HFFc6 (cell line): ENCODE data around the gene WDR27. TPM values are rescaled to one million over a fixed set of nuclear protein-coding genes. Genes with fewer than 3 reads are reported as not detected.

ENCODE experiments used
- DNase-seq: peaks from one replicate; pipeline ENCODE4 v3.0.0-alpha.2; 2018
- H3K27ac Mint-ChIP-seq: 2 replicates; pipeline ENCODE4 v1.8.0; 2020; ENCODE audit warnings: mild to moderate bottlenecking, mixed read lengths
- H3K27me3 Mint-ChIP-seq: 2 replicates; pipeline ENCODE4 v1.8.0; 2021; ENCODE audit warnings: mild to moderate bottlenecking, moderate library complexity, mixed read lengths; ENCODE audit not compliant: insufficient read depth
- H3K36me3 Mint-ChIP-seq: 2 replicates; pipeline ENCODE4 v1.8.0; 2021; ENCODE audit warnings: low read depth, mixed read lengths
- H3K4me1 Mint-ChIP-seq: 2 replicates; pipeline ENCODE4 v1.8.0; 2020; ENCODE audit warnings: low read depth, mixed read lengths
- H3K4me3 Mint-ChIP-seq: 2 replicates; pipeline ENCODE4 v1.8.0; 2020; ENCODE audit warnings: mild to moderate bottlenecking, moderate library complexity, mixed read lengths
- H3K9me3 Mint-ChIP-seq: 2 replicates; pipeline ENCODE4 v1.8.0; 2020; ENCODE audit warnings: mild to moderate bottlenecking, mixed read lengths
- CTCF ChIP-seq: fragments of 200-600 bp; sonication (generic); IDR thresholded peaks from 2 replicates; pipeline ENCODE4 v1.5.0; 2021; ENCODE audit warnings: antibody characterized with exemption, mild to moderate bottlenecking
- total RNA-seq, 6 experiments: library from RNA; stranded (reverse); fragmentation: NEBNext Ultra II Directional; extraction: Animal tissue kit (Norgen Biotek cat#: 25700); gene quantifications; 2 replicates in 1 of 6; 3 replicates in 5 of 6; pipeline ENCODE4 v1.2.3, GENCODE V29; 2021

WDR27 gene
- total RNA-seq, 6 experiments from 2014 or later, result 10.0 to 15.8 (median 12.1) TPM

- Mint-ChIP-seq H3K9me3 (no peaks in the 10 kb centered on the region; the same call in 1 of the 2 replicates), H3K4me3 (peak overlapping the region; percentile 20; the same call in 1 of the 2 replicates), H3K27me3 (no peaks in the 10 kb centered on the region), H3K4me1 (peaks cover 27% of the 10 kb centered on the region), H3K27ac (peak overlapping the region; percentile 49), H3K36me3 (0 out of 2 replicates have a peak, but pooled peaks cover under 1% of the 10 kb centered on the region)
- peak; percentile 6 for DNase-seq
- no peak for TF ChIP-seq CTCF
These were observed 211.0 kb downstream of the WDR27 start for GRCh38 chr6:169490830-169491229.

- no peaks in the 10 kb centered on the region for H3K9me3 Mint-ChIP-seq
- H3K36me3 Mint-ChIP-seq, result no peaks in the 10 kb centered on the region
These were observed 211.6 kb downstream of the WDR27 start for GRCh38 chr6:169490246-169490641.

GRCh38 chr6:169489563-169490245 lies 212.1 kb downstream of the WDR27 start:
- H3K4me1 Mint-ChIP-seq, result peaks cover 16% of the 10 kb centered on the region
- no peaks in the 10 kb centered on the region for H3K27me3 Mint-ChIP-seq
- no peaks in the 10 kb centered on the region for H3K36me3 Mint-ChIP-seq
- no peaks in the 10 kb centered on the region for H3K9me3 Mint-ChIP-seq
- H3K27ac Mint-ChIP-seq, result no peak overlapping the region
- TF ChIP-seq CTCF, result no peak
- no peak for DNase-seq
- H3K4me3 Mint-ChIP-seq, result no peak overlapping the region

More at GRCh38 chr6:169490246-169490641, 211.6 kb downstream of the WDR27 start:
- no peak for DNase-seq
- Mint-ChIP-seq H3K4me3 (no peak overlapping the region), H3K27ac (peak overlapping the region; percentile 49), H3K27me3 (no peaks in the 10 kb centered on the region), H3K4me1 (peaks cover 21% of the 10 kb centered on the region)
- TF ChIP-seq CTCF, result no peak

DNA sequence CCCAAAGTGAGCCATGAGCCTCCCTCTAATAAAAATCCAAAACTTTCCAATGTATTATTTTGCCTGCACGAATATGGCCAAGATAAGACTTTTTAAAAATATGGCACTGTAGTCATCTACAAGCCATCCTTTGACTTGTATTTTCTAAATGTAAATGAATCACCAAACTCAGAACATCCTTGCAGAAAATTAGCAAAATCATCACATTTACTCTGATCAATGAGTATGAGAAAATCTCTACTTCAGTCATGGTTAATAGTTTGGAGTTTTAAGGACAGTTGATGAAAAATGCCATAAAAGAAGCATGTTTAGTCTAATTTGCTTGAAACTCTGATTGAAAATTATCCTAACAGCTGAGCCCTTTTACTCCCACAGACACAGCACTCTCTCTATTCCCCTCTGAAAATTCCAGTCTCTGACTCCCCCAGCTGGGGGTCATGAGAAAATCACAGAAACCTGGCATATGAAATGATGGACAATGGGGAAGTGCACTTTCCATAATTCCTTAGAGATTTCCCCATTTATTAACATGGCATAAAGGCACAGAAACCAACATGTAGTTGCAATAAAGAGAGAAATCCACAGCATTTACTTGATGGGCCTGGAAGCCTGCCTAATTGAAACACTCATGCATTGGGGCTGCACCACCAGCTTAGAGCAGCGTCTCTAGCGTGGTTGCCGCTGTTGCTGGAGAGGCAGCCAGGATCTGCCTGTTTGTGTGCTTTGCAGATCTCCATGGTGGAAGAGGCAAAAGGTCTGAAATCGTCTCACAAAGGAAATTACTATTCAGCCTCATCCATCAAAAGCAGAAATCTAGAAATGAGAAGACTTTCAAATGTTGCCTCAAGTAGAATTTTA lies 214.0 kb downstream of the WDR27 start:
- no peak overlapping the region for H3K27ac Mint-ChIP-seq
- H3K9me3 Mint-ChIP-seq, result peaks cover 6% of the 10 kb centered on the region
- no peak overlapping the region for H3K4me3 Mint-ChIP-seq
- no peak for DNase-seq
- TF ChIP-seq CTCF, result peak; percentile 32; the same call in 1 of the 2 replicates
- H3K4me1 Mint-ChIP-seq, result peaks cover 15% of the 10 kb centered on the region
- peaks cover 3% of the 10 kb centered on the region for H3K36me3 Mint-ChIP-seq
- no peaks in the 10 kb centered on the region for H3K27me3 Mint-ChIP-seq

- Mint-ChIP-seq H3K36me3 (peaks cover 17% of the 10 kb centered on the region), H3K27ac (no peak overlapping the region), H3K27me3 (no peaks in the 10 kb centered on the region), H3K4me1 (no peaks in the 10 kb centered on the region), H3K4me3 (no peak overlapping the region), H3K9me3 (peaks cover 36% of the 10 kb centered on the region)
- DNase-seq, result no peak
- TF ChIP-seq CTCF, result no peak
These were observed 221.9 kb downstream of the WDR27 start for GRCh38 chr6:169479783-169480495.
